Panc1 (cell line): ENCODE measurements around the gene KIAA0232. TPM values are rescaled to one million over a fixed set of nuclear protein-coding genes. Genes with fewer than 3 reads are reported as not detected.

Experiments used
- ATAC-seq: fragments of 200-7000 bp; cut with Tn5 transposase; 2 replicates; pipeline ENCODE4 v1.9.1; 2020; ENCODE audit warnings: mild to moderate bottlenecking, moderate library complexity
- BruUV-seq: library from RNA; stranded (reverse); fragments of 400-500 nt; replicated peaks from 2 replicates; lab custom pipeline; 2021; lab: Mats Ljungman, UMichigan
- CTCF ChIA-PET: fragments of 300-600 bp; sonication (Branson Sonifier 250); formaldehyde crosslinking; loops from one replicate; lab custom pipeline; 2022; ENCODE audit warnings: antibody characterized with exemption; lab: Charles Lee
- POLR2A ChIA-PET: fragments of 300-600 bp; sonication (Branson Sonifier 250); formaldehyde crosslinking; loops from one replicate; lab custom pipeline; 2022; ENCODE audit warnings: antibody characterized with exemption; lab: Charles Lee
- DNase-seq: peaks from one replicate; pipeline ENCODE4 v3.0.0-alpha.2; 2010; ENCODE audit warnings: low read depth, low spot score
- H3K27ac ChIP-seq: 2 replicates; pipeline ENCODE4 v1.5.1; 2011; ENCODE audit warnings: mild to moderate bottlenecking, low read length, inconsistent platforms
- H3K27me3 ChIP-seq: fragments of 200-500 bp; sonication (Bioruptor generic); 2 replicates; pipeline ENCODE4 v1.6.0; 2014; ENCODE audit warnings: low read length, inconsistent platforms; ENCODE audit not compliant: control insufficient read depth, insufficient read depth
- H3K36me3 ChIP-seq: fragments of 200-500 bp; sonication (Bioruptor generic); 2 replicates; pipeline ENCODE4 v1.5.1; 2014; ENCODE audit warnings: inconsistent platforms, mild to moderate bottlenecking, low read length, moderate library complexity; ENCODE audit not compliant: control insufficient read depth, insufficient read depth
- H3K4me1 ChIP-seq: 2 replicates; pipeline ENCODE4 v1.5.1; 2011; ENCODE audit warnings: inconsistent platforms, mild to moderate bottlenecking, low read length, moderate library complexity; ENCODE audit not compliant: control insufficient read depth, insufficient read depth
- H3K4me3 ChIP-seq, 2 experiments: 2 replicates each; pipeline ENCODE4 v1.5.1; 2011 to 2012; ENCODE audit warnings: low read depth in 2 of 2, low read length in 2 of 2, mild to moderate bottlenecking in 2 of 2, inconsistent platforms in 1 of 2, moderate library complexity in 1 of 2
- H3K9me3 ChIP-seq: fragments of 200-500 bp; sonication (Bioruptor generic); 2 replicates; pipeline ENCODE4 v1.5.1; 2014; ENCODE audit warnings: low read depth, mild to moderate bottlenecking, inconsistent platforms, low read length, moderate library complexity; ENCODE audit not compliant: control insufficient read depth, insufficient read depth
- POLR2AphosphoS5 ChIP-seq: IDR thresholded peaks from 2 replicates; pipeline ENCODE4 v1.6.1; 2012; ENCODE audit warnings: mild to moderate bottlenecking, low read depth, low read length, moderate library complexity
- SIN3A ChIP-seq: IDR thresholded peaks from 2 replicates; pipeline ENCODE4 v1.6.1; 2012; ENCODE audit warnings: low read depth, mild to moderate bottlenecking, low read length, moderate library complexity, borderline replicate concordance; ENCODE audit not compliant: insufficient read depth
- TCF7L2 ChIP-seq: IDR thresholded peaks from 2 replicates; pipeline ENCODE4 v1.6.1; 2011; ENCODE audit warnings: mild to moderate bottlenecking, low read depth, low read length, inconsistent platforms
- in situ Hi-C: cut with HindIII; loops from 2 replicates; pipeline ENCODE4 v1.10.0; 2016; ENCODE audit warnings: low sequenced_read_pairs, low pct_unique_long_range_greater_than_20kb
- intact Hi-C: fragments of 100-400 bp; cut with micrococcal nuclease; formaldehyde crosslinking; loops from one replicate; pipeline ENCODE4 v1.10.0; 2022; ENCODE audit not compliant: unreplicated experiment
- total RNA-seq: library from RNA; stranded (reverse); gene quantifications from one replicate; pipeline ENCODE4 v1.2.1, GENCODE V29; 2021; ENCODE audit not compliant: unreplicated experiment
- TF ChIP-seq, protein P1 (sequence below): fragments of 450-650 bp; IDR thresholded peaks from 2 replicates; pipeline ENCODE4 v1.5.1; 2017; ENCODE audit warnings: mild to moderate bottlenecking
- TF ChIP-seq, protein P2 (sequence below), 2 experiments: IDR thresholded peaks; 2 replicates each; pipeline ENCODE4 v1.6.1; 2011 to 2012; ENCODE audit warnings: low read depth in 2 of 2, control low read depth in 1 of 2, low read length in 1 of 2, mild to moderate bottlenecking in 1 of 2, moderate library complexity in 1 of 2; ENCODE audit not compliant: insufficient read depth in 1 of 2

KIAA0232 gene
- total RNA-seq, 1 experiment from 2014 or later = 20.2 TPM

- intact Hi-C loops = no loop called here
- Histone ChIP-seq H3K4me3 (no peak overlapping the region), H3K27me3 (no peaks in the 10 kb centered on the region), H3K27ac (no peak overlapping the region), H3K36me3 (no peaks in the 10 kb centered on the region), H3K4me1 (peaks cover 18% of the 10 kb centered on the region; the same call in 1 of the 2 replicates), H3K9me3 (no peaks in the 10 kb centered on the region)
- in situ Hi-C loops = no loop called here
- TF ChIP-seq, protein P1, sequence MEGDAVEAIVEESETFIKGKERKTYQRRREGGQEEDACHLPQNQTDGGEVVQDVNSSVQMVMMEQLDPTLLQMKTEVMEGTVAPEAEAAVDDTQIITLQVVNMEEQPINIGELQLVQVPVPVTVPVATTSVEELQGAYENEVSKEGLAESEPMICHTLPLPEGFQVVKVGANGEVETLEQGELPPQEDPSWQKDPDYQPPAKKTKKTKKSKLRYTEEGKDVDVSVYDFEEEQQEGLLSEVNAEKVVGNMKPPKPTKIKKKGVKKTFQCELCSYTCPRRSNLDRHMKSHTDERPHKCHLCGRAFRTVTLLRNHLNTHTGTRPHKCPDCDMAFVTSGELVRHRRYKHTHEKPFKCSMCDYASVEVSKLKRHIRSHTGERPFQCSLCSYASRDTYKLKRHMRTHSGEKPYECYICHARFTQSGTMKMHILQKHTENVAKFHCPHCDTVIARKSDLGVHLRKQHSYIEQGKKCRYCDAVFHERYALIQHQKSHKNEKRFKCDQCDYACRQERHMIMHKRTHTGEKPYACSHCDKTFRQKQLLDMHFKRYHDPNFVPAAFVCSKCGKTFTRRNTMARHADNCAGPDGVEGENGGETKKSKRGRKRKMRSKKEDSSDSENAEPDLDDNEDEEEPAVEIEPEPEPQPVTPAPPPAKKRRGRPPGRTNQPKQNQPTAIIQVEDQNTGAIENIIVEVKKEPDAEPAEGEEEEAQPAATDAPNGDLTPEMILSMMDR = no peak
- TF ChIP-seq TCF7L2 (no peak), POLR2AphosphoS5 (no peak), SIN3A (no peak)
- TF ChIP-seq, protein P2, sequence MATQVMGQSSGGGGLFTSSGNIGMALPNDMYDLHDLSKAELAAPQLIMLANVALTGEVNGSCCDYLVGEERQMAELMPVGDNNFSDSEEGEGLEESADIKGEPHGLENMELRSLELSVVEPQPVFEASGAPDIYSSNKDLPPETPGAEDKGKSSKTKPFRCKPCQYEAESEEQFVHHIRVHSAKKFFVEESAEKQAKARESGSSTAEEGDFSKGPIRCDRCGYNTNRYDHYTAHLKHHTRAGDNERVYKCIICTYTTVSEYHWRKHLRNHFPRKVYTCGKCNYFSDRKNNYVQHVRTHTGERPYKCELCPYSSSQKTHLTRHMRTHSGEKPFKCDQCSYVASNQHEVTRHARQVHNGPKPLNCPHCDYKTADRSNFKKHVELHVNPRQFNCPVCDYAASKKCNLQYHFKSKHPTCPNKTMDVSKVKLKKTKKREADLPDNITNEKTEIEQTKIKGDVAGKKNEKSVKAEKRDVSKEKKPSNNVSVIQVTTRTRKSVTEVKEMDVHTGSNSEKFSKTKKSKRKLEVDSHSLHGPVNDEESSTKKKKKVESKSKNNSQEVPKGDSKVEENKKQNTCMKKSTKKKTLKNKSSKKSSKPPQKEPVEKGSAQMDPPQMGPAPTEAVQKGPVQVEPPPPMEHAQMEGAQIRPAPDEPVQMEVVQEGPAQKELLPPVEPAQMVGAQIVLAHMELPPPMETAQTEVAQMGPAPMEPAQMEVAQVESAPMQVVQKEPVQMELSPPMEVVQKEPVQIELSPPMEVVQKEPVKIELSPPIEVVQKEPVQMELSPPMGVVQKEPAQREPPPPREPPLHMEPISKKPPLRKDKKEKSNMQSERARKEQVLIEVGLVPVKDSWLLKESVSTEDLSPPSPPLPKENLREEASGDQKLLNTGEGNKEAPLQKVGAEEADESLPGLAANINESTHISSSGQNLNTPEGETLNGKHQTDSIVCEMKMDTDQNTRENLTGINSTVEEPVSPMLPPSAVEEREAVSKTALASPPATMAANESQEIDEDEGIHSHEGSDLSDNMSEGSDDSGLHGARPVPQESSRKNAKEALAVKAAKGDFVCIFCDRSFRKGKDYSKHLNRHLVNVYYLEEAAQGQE (IDR thresholded peaks at IDR 0.05; ENCODE audit: insufficient read depth in 1 of 2, low read depth in 2 of 2, low read length in 1 of 2) = no peak
- CTCF ChIA-PET = interaction anchor here (0.5 kb wide), 1 partner anchor 105 kb away, joined by 8 read pairs; no protein-coding TSS in a partner anchor
- DNase-seq (no peak), ATAC-seq (no peak)
- no TSS peak for BruUV-seq
- POLR2A ChIA-PET = no interaction called here
These were observed 28.6 kb upstream of the KIAA0232 start for GRCh38 chr4:6753891-6754290.

DNA sequence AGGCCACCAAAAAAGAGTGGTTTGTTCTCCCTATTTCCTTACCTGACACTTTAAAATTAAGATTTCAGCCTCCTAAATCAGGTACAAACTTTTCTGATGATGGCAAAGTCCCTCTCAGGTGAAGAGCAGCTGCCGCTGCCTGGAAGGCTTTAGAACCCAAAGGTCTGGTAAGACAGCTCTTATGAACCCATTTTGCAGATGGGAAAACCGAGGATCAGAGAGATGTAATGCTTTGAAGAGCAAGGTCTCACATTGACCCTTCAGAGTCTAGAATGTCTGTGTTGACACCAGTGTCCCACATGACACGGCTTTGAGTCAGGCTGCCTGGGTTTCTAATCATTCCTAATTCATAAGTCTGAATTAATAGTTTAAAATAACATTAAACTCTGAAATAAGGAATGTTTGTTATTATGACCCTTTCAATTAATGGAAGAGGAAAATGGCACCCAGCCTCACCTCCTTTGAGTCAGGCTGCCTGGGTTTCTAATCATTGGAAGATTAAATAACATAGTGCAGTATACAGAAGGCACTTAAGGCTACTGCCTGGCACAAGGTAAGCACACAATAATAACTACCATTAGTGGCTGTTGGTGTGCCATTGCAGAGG is 27.9 kb upstream of the KIAA0232 start:
- DNase-seq (no peak), ATAC-seq (no peak)
- CTCF ChIA-PET = interaction anchor here (0.5 kb wide), 1 partner anchor 104 kb away, joined by 8 read pairs; no protein-coding TSS in a partner anchor
- no peaks in the 10 kb centered on the region for H3K27me3 ChIP-seq
- H3K27ac ChIP-seq = no peak overlapping the region
- H3K4me1 ChIP-seq = peaks cover 18% of the 10 kb centered on the region; the same call in 1 of the 2 replicates
- TF ChIP-seq TCF7L2 = no peak
- TF ChIP-seq, protein P1 = no peak
- TF ChIP-seq, protein P2 (IDR thresholded peaks at IDR 0.05; ENCODE audit: insufficient read depth in 1 of 2, low read depth in 2 of 2, low read length in 1 of 2) = no peak
- TF ChIP-seq POLR2AphosphoS5 = no peak
- H3K36me3 ChIP-seq = no peaks in the 10 kb centered on the region
- H3K4me3 ChIP-seq = no peak overlapping the region
- no TSS peak for BruUV-seq
- in situ Hi-C loops = no loop called here
- intact Hi-C loops = no loop called here
- POLR2A ChIA-PET = no interaction called here
- no peaks in the 10 kb centered on the region for H3K9me3 ChIP-seq
